Neutrophil (primary cell): ENCODE measurements around the gene SLC25A26.

Experiments used
- H3K27ac ChIP-seq: fragments of 200-600 bp; sonication (generic); 2 replicates; pipeline ENCODE4 v1.5.1; 2016; ENCODE audit warnings: mild to moderate bottlenecking, moderate library complexity
- H3K27me3 ChIP-seq: fragments of 200-600 bp; sonication (generic); 2 replicates; pipeline ENCODE4 v1.6.0; 2016; ENCODE audit warnings: mild to moderate bottlenecking
- H3K36me3 ChIP-seq: fragments of 200-600 bp; sonication (generic); 2 replicates; pipeline ENCODE4 v1.5.1; 2017
- H3K4me1 ChIP-seq, 2 experiments: fragments of 200-600 bp in 1 of 2; sonication (generic) in 1 of 2; 1 replicate in 1 of 2; 2 replicates in 1 of 2; pipeline versions ENCODE4 v1.5.1 to v1.6.1; 2013 to 2016; ENCODE audit warnings: low read depth in 1 of 2, low read length in 1 of 2, mild to moderate bottlenecking in 1 of 2, moderate library complexity in 1 of 2; ENCODE audit not compliant: control insufficient read depth in 1 of 2, insufficient read depth in 1 of 2
- H3K4me3 ChIP-seq, 2 experiments: fragments of 200-600 bp in 1 of 2; sonication (generic) in 1 of 2; 1 replicate in 1 of 2; 2 replicates in 1 of 2; pipeline ENCODE4 v1.5.1; 2013 to 2016; ENCODE audit warnings: low read depth in 1 of 2, low read length in 1 of 2, mild to moderate bottlenecking in 1 of 2, moderate library complexity in 1 of 2
- H3K9me3 ChIP-seq: fragments of 200-600 bp; sonication (generic); 2 replicates; pipeline ENCODE4 v1.5.1; 2016
- TF ChIP-seq, protein P1 (sequence below): fragments of 200-600 bp; sonication (generic); IDR thresholded peaks from 2 replicates; pipeline ENCODE4 v1.5.1; 2016; ENCODE audit warnings: antibody characterized with exemption

Gene SLC25A26

DNA sequence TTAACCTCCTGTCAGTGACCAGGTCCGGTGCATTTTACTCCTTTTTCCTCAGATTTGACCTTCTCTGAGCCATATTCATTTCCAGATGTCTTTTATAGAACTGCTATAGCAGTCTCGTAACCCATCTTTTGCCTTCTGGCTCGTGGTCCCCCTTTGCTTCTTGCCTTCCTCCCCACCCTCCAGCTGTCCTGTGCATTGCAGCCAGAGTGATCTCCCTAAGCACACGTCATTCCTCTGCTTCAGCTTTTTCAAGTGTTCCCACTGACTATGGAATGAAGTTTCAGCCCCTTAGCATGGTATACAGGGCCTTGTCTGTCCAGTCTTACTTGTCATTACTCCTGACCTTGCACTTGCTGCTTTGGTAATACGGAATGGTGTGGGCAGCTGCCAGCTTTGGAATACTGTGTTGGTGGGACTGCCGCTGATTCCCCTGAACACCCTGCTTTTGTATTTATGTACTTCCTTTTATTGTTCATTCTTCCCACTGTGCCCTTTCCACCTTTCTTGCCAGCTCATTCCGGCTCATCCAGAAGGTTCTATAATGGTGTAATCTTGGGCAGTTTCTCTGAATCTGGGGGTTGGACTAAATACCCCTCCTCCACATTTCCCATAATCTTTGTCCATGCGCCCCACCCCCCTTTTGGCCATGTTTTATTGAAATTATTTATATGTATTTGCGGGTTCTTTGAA is 38.9 kb downstream of the SLC25A26 start:
- Histone ChIP-seq H3K27me3 (no peaks in the 10 kb centered on the region), H3K4me3 (no peak overlapping the region), H3K4me1 (no peaks in the 10 kb centered on the region), H3K27ac (no peak overlapping the region), H3K36me3 (no peaks in the 10 kb centered on the region), H3K9me3 (no peaks in the 10 kb centered on the region)
- TF ChIP-seq, protein P1, sequence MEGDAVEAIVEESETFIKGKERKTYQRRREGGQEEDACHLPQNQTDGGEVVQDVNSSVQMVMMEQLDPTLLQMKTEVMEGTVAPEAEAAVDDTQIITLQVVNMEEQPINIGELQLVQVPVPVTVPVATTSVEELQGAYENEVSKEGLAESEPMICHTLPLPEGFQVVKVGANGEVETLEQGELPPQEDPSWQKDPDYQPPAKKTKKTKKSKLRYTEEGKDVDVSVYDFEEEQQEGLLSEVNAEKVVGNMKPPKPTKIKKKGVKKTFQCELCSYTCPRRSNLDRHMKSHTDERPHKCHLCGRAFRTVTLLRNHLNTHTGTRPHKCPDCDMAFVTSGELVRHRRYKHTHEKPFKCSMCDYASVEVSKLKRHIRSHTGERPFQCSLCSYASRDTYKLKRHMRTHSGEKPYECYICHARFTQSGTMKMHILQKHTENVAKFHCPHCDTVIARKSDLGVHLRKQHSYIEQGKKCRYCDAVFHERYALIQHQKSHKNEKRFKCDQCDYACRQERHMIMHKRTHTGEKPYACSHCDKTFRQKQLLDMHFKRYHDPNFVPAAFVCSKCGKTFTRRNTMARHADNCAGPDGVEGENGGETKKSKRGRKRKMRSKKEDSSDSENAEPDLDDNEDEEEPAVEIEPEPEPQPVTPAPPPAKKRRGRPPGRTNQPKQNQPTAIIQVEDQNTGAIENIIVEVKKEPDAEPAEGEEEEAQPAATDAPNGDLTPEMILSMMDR, result no peak

DNA sequence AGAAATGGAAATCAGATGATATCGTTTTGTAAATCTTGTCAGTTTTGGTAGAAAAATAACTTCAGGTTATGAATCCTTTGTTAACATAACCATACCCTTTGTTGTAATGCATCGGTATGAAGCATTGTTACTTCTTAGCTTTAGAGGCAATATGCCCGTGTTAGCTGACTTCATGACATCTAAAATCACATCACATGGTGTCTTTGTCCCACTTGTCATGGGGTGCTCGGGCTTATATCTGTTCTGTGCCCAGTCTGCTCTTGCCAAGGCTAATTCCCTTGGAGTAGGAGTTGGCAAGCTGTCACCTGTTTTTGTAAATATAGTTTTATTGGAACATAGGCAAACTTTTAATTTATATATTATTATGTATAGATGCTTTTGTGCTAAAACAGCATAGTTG is 39.6 kb downstream of the SLC25A26 start:
- Histone ChIP-seq H3K4me3 (no peak overlapping the region), H3K4me1 (no peaks in the 10 kb centered on the region), H3K27ac (no peak overlapping the region), H3K36me3 (no peaks in the 10 kb centered on the region), H3K9me3 (no peaks in the 10 kb centered on the region), H3K27me3 (no peaks in the 10 kb centered on the region)
- TF ChIP-seq, protein P1, result no peak

DNA sequence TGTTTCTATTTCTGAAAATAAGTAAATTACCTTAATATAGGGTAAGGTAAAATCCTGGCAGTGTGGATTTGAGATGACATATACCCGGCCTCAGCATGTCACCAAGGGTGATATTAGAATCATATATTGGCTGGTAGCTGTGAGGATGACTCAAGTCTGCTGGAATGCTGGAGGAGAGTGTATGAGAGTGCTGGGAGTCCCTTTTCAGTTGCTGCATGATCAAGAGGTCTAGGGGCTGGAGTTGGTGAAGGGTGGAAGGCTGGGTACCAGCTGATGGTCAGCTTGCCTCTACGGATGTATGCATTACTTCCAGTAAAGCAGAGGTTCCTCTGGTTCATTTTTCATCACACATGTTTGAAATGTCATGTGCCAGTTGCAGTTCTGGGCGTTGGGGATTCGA is 40.6 kb downstream of the SLC25A26 start:
- Histone ChIP-seq H3K27ac (no peak overlapping the region), H3K4me1 (no peaks in the 10 kb centered on the region), H3K9me3 (no peaks in the 10 kb centered on the region), H3K36me3 (no peaks in the 10 kb centered on the region), H3K27me3 (no peaks in the 10 kb centered on the region), H3K4me3 (no peak overlapping the region)
- TF ChIP-seq, protein P1, result no peak

DNA sequence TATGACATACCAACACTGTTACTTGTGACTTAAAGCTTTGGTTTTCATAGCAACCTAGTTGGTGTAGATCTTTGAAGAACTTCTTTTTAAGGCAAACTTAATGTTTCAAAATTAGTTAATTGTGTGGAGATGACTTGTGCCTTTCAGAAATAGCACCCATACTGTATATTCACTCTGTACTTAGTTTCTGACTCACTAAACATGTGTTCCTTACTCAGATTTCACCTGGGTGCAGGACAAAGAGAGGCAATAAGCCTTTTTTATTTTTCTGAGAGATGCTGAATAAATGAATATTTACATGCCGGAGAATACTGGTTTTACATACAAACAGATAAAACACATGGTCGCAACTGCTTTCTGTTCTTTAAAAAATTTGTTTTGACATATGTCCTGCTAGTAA is 44.8 kb downstream of the SLC25A26 start:
- Histone ChIP-seq H3K9me3 (no peaks in the 10 kb centered on the region), H3K27me3 (no peaks in the 10 kb centered on the region), H3K4me3 (no peak overlapping the region), H3K4me1 (no peaks in the 10 kb centered on the region), H3K27ac (no peak overlapping the region), H3K36me3 (no peaks in the 10 kb centered on the region)
- TF ChIP-seq, protein P1, result no peak

DNA sequence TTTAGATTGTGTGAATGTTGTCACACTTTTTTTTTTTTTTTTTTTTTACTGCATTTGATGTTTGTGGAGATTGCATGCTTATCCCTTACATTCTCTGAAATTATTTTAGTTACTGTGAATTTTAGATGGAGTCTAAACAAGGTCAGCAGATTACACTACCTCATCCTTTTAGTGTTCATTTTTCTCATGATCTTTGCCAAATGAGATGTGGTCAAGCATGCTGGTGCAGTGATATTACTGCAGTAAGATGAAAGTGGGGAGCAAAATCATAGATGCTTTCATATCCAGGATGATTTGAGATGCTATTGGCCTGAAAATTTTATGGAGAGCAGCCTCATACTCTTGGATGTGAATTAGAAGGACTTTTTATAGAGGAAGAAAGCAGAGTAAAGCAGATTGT is 45.8 kb downstream of the SLC25A26 start:
- H3K9me3 ChIP-seq, result no peaks in the 10 kb centered on the region
- no peak overlapping the region for H3K27ac ChIP-seq
- no peak overlapping the region for H3K4me3 ChIP-seq
- H3K27me3 ChIP-seq, result no peaks in the 10 kb centered on the region
- no peaks in the 10 kb centered on the region for H3K36me3 ChIP-seq
- TF ChIP-seq, protein P1, result no peak
- H3K4me1 ChIP-seq, result no peaks in the 10 kb centered on the region
